Gastrocnemius medialis (tissue), 4 donors: ENCODE data around the gene SYNJ2.

Experiments used
- POLR2A ChIP-seq, 2 donors: fragments of 450-650 bp; IDR thresholded peaks; one replicate each; pipeline ENCODE4 v1.6.1; 2017; ENCODE audit warnings: antibody characterized with exemption in 2 of 2, mild to moderate bottlenecking in 2 of 2, moderate library complexity in 2 of 2
- TF ChIP-seq, protein P1 (sequence below), 5 experiments: fragments of 450-650 bp in 3 of 5; fragments of 200-600 bp in 2 of 5; sonication (generic) in 2 of 5; IDR thresholded peaks in 4 of 5; conservative IDR thresholded peaks in 1 of 5; 1 replicate in 4 of 5; 2 replicates in 1 of 5; pipeline ENCODE4 v1.5.1; 2016 to 2019; ENCODE audit warnings: antibody characterized with exemption in 5 of 5, mild to moderate bottlenecking in 3 of 5, moderate library complexity in 3 of 5

DNA sequence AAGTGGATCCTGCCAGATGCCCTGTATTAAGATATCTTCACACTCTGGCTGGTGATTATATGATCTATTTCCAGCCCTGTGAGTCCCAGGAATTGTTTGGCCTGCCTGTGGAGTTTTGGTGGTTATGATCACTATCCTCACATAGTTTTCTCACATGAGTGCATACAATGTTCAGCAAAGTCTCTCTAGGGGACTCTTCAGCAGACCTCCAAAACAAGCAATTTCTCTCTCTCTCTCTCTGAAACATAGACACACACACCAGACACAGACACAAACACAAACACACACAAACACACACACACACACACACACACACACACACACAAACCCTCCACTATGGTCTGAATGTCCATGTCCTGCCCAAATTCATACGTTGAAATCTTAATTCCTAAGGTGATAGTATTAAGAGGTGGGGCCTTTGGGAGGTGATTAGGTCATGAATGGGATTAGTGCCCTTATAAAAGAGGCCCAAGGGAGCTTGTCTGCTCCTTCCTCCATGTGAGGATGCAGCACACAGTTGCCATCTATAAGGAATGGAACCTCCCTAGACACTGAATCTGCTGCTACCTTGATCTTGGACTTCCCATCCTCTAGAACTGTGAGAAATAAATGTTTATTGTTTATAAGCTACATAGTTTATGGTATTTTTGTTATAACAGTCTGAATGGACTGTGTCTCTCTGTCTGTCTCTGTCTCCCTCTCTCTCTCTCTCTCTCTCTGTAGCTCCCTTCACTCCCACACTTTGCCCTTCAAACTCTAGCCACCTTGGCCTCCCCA is 22.0 kb upstream of the SYNJ2 start:
- TF ChIP-seq, protein P1, sequence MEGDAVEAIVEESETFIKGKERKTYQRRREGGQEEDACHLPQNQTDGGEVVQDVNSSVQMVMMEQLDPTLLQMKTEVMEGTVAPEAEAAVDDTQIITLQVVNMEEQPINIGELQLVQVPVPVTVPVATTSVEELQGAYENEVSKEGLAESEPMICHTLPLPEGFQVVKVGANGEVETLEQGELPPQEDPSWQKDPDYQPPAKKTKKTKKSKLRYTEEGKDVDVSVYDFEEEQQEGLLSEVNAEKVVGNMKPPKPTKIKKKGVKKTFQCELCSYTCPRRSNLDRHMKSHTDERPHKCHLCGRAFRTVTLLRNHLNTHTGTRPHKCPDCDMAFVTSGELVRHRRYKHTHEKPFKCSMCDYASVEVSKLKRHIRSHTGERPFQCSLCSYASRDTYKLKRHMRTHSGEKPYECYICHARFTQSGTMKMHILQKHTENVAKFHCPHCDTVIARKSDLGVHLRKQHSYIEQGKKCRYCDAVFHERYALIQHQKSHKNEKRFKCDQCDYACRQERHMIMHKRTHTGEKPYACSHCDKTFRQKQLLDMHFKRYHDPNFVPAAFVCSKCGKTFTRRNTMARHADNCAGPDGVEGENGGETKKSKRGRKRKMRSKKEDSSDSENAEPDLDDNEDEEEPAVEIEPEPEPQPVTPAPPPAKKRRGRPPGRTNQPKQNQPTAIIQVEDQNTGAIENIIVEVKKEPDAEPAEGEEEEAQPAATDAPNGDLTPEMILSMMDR (IDR thresholded peaks at IDR 0.05 in 4 of 5, conservative IDR thresholded peaks at IDR 0.05 in 1 of 5): no peak
- no peak for TF ChIP-seq POLR2A (IDR thresholded peaks at IDR 0.05)
